Cerebellar cortex (tissue), 1 donor: ENCODE measurements around the gene STK11.
A peak's percentile ranks its signal among the peaks of the same experiment; 100 is the strongest.
"Not testable (repeated sequence)": the region's sequence is repeated elsewhere in the genome, so short reads cannot be mapped to it uniquely, and the experiment has no call there.

Source experiments
- DNase-seq: peaks from one replicate; pipeline ENCODE4 v3.0.0-alpha.2; 2015; ENCODE audit warnings: low spot score

Gene STK11

GRCh38 chr19:1238369-1239303, 33.1 kb downstream of the STK11 start:
- DNase-seq, result no peak

GRCh38 chr19:1239420-1239795, 33.8 kb downstream of the STK11 start:
- DNase-seq, result no peak

DNA sequence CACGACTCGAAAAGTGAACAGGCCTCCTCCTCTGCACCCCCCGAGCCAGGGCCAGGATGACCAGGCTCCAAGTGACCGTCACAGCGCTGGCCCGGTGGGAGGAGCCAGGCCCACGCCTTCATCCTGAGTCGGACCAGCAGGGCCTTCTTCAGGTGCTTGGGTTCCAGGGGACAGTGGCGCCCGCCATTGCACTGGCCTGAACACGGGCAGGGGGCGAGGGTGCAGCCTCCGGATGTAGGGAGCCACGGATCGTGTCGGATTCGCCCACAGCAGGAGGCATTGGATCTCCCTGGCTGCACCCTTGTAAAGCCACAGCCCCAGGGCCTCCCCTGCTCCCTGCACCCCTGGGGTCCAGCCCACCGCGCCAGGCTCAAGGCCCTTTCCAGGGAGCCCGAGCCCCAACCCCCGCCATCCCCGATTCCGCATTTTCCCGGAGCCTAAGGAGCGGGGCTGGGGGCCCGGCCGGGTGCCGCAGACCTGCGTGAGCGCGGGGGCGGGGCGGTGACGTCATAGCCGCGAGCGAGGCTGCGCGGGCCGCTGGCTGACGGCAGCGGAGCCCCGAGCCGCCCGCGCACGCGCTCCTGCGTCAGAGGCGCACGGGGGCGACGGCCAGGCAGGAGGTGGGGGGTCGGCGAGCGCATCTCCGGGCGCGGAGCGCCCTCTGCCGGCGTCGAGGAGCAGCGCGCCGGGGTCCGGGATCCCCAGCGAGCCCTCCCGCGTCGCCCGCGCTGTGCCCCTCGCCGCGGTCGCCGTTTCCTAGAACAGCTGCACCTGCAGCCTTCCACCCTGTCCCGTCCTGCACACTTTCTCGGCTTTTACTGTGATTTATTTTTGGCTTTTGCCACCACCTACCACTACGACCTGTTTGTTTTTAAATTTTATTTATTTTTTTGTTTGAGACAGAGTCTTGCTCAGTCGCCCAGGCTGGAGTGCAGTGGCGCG, 34.5 kb downstream of the STK11 start:
- DNase-seq, result peak; percentile 85

DNA sequence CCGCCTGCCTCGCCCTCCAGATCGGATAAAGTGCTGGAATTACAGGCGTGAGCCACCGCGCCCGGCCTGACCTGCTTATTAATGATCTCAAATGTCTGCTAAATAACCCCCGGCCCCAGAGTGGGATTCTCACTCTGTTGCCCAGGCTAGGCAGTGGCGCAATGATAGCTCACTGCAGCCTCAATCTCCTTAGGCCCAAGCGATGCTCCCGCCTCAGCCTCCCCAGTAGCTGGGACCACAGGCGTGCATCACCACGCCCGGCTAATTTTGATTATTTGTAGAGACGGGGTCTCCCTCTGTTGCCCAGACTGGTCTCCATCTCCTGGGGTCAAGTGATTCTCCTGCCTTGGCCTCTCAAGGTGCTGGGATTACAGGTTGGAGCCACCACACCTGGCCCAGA, 35.3 kb downstream of the STK11 start:
- DNase-seq, result no peak

DNA sequence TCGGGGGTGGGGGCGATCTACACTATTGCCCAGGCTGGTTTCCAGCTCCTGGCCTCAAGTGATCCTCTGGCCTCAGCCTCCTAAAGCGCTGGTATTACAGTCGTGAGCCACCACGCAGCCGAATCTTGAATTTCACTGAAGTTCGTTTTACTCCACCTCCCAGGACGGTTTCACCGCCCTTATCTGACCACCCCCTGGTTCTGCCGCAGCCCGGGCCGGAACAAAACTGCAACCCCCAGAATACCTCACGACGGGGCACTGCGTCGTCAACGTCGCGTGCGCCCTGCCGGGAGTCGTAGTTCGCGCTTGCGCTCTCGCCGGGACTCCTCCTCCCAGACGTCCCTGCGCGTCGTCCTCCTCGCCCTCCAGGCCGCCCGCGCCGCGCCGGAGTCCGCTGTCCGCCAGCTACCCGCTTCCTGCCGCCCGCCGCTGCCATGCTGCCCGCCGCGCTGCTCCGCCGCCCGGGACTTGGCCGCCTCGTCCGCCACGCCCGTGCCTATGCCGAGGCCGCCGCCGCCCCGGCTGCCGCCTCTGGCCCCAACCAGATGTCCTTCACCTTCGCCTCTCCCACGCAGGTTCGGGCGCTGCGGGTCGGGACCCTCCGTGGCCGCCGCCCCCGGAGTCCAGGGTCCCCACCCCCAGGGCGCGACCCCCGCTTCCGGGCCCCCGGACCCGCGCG, 36.0 kb downstream of the STK11 start, which contains the start of gene ATP5F1D:
Gene ATP5F1D (plus strand): TSS at position 335 of the 679 bp plus-strand sequence. CDS start 100 bp downstream, at position 435.
- peak; percentile 92 for DNase-seq

- peak; percentile 88 for DNase-seq
Measured at GRCh38 chr19:1243768-1244692, 38.5 kb downstream of the STK11 start.

DNA sequence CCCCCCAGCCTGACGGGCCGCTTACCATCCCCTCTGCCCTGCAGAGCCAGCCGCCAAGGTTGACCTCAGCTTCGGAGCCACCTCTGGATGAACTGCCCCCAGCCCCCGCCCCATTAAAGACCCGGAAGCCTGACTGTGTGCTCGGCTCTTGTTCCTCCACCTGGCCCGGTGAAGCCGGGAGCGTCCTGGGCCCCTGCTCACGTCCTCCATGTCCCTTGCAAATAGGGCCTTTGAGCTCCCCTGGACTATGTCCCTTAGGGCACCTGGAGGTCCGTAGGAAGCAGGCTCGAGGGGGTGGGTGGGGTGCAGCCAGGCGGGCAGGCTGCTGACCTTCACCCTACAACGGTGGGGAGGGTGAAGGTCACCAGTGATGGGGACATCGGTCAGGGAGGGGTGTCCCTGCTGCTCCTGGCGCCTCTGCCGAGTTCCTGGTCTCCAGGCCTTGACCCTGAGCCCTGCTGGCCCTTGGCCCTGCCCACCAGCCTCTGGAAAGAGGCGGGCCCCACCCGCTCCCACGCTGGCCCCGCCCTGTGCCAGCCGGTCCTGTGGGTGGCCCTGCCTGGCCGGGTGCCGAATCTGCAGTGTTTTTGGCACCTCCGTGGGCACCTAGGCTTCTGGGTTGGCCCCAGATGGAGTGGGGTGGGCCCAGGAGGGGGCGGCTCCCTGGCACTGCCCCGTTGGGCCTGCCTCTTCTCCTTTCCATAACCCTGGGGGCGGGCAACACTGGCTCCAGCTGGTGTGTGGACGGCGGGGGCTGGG, 39.3 kb downstream of the STK11 start:
- DNase-seq, result no peak

GRCh38 chr19:1245494-1246264, 40.1 kb downstream of the STK11 start:
- no peak for DNase-seq

- not testable (repeated sequence) for DNase-seq
Measured at GRCh38 chr19:1246265-1247087, 40.9 kb downstream of the STK11 start.

DNA sequence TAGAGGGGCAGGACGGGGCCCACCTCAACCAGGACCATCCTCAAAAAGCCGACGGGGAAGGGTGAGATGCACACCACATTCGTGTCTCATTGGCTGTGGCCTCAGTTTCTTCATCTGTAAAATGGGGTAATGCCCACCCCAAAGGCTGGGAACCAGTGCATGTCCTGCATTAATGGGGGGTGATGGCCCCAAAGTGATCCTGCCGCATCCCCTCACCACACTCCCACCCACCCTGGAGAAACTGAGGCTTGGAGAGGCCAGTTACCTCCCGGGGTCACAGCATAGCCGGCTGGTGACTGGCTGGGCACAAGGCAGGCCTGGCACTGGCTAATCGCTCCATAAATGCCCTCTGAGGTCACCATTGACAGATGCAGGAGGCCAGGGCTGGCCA, 42.2 kb downstream of the STK11 start:
- DNase-seq, result no peak

- no peak for DNase-seq
Measured at GRCh38 chr19:1248139-1248785, 42.7 kb downstream of the STK11 start, which contains the start of gene MIDN. Gene MIDN (plus strand): TSS chr19:1248583. CDS start chr19:1250297, 1,714 bp downstream.

- DNase-seq, result peak; percentile 66
Measured at GRCh38 chr19:1248786-1249297, 43.3 kb downstream of the STK11 start.

GRCh38 chr19:1249298-1249989, 43.9 kb downstream of the STK11 start:
- DNase-seq, result peak; percentile 92

DNA sequence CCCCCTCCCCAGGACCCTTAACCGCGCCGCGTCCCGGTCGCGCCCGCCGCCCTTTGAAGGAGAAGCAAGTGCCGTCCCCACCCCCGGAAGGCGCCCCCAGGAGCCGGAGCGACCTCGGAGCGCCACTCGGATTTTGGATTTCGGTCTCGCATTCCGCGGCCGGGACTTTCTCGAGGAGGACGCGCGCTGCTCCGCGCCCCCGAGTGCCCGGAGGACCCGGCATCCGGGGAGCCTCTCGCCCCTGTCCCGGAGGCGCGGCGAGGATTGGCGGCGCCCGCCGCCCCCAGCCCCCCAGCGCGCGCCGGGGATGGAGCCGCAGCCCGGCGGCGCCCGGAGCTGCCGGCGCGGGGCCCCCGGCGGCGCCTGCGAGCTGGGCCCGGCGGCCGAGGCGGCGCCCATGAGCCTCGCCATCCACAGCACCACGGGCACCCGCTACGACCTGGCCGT, 44.4 kb downstream of the STK11 start:
- no peak for DNase-seq

- DNase-seq, result no peak
Measured at GRCh38 chr19:1250437-1251260, 45.1 kb downstream of the STK11 start.
